Activated CD4-positive, alpha-beta T cell treated with anti-CD3 and anti-CD28 coated beads for 36 hours (primary cell): ENCODE results near the gene P3H1. TPM values are rescaled to one million over a fixed set of nuclear protein-coding genes. Genes with fewer than 3 reads are reported as not detected.
A peak's percentile ranks its signal among the peaks of the same experiment; 100 is the strongest.

Experiments
- ATAC-seq: fragments of 200-7000 bp; cut with Tn5 transposase; one replicate; pipeline ENCODE4 v1.10.0; 2021; ENCODE audit warnings: mild to moderate bottlenecking, moderate library complexity
- CTCF ChIA-PET: fragments of 350-600 bp; sonication (Branson Sonifier 250); formaldehyde crosslinking; loops from one replicate; lab custom pipeline; 2021; ENCODE audit warnings: antibody characterized with exemption; lab: Charles Lee
- POLR2A ChIA-PET: fragments of 350-600 bp; sonication (Branson Sonifier 250); formaldehyde crosslinking; loops from one replicate; lab custom pipeline; 2021; ENCODE audit warnings: antibody characterized with exemption, inconsistent platforms; lab: Charles Lee
- DNase-seq: peaks from one replicate; pipeline ENCODE4 v3.0.0-alpha.2; 2020
- H3K27ac Mint-ChIP-seq: one replicate; pipeline ENCODE4 v1.8.0; 2021; ENCODE audit warnings: mixed read lengths
- H3K27me3 Mint-ChIP-seq: one replicate; pipeline ENCODE4 v1.8.0; 2021; ENCODE audit warnings: mixed read lengths
- H3K36me3 Mint-ChIP-seq: one replicate; pipeline ENCODE4 v1.8.0; 2021; ENCODE audit warnings: low read depth, mixed read lengths
- H3K4me1 Mint-ChIP-seq: one replicate; pipeline ENCODE4 v1.8.0; 2021; ENCODE audit warnings: mixed read lengths
- H3K4me3 Mint-ChIP-seq: one replicate; pipeline ENCODE4 v1.8.0; 2021; ENCODE audit warnings: mild to moderate bottlenecking, moderate library complexity, mixed read lengths
- H3K9me3 Mint-ChIP-seq: one replicate; pipeline ENCODE4 v1.8.0; 2021; ENCODE audit warnings: low read depth, mixed read lengths
- intact Hi-C, 2 experiments: fragments of 100-400 bp; cut with DNase I in 1 of 2; cut with micrococcal nuclease in 1 of 2; formaldehyde crosslinking; loops; one replicate each; pipeline versions ENCODE4 v1.14.2 to v1.15.1; 2022 to 2024; cut with DNase I, micrococcal nuclease
- total RNA-seq, 2 experiments: library from RNA; stranded (reverse); gene quantifications; one replicate each; pipeline ENCODE4 v1.2.3, GENCODE V29; 2021

The P3H1 gene
- total RNA-seq, 2 experiments from 2014 or later, result 24.3 to 28.8 TPM

- Mint-ChIP-seq H3K4me1 (peaks cover 7% of the 10 kb centered on the region), H3K27me3 (no peaks in the 10 kb centered on the region)
- intact Hi-C loops, result loop anchor here in 1 of 2 experiments (10.0 kb wide), 1 partner anchor 562 kb away; no protein-coding TSS in a partner anchor
Observed at GRCh38 chr1:42736571-42737200, 30.1 kb downstream of the P3H1 start.

GRCh38 chr1:42736152-42736551, 30.7 kb downstream of the P3H1 start:
- Mint-ChIP-seq H3K27ac (no peak overlapping the region), H3K4me1 (peaks cover 7% of the 10 kb centered on the region), H3K36me3 (no peaks in the 10 kb centered on the region), H3K4me3 (no peak overlapping the region), H3K9me3 (no peaks in the 10 kb centered on the region), H3K27me3 (no peaks in the 10 kb centered on the region)
- POLR2A ChIA-PET, result interaction anchor here (0.6 kb wide), 1 partner anchor 392 kb away, joined by 3 read pairs; no protein-coding TSS in a partner anchor
- ATAC-seq, result peak; percentile 39
- peak; percentile 23 for DNase-seq
- CTCF ChIA-PET, result no interaction called here
- intact Hi-C loops, result loop anchor here in 1 of 2 experiments (10.0 kb wide), 1 partner anchor 561 kb away; no protein-coding TSS in a partner anchor

More at GRCh38 chr1:42736571-42737200, 30.1 kb downstream of the P3H1 start:
- CTCF ChIA-PET, result interaction anchor here (1.0 kb wide), 1 partner anchor 97 kb away, joined by 4 read pairs; no protein-coding TSS in a partner anchor
- Mint-ChIP-seq H3K27ac (no peak overlapping the region), H3K36me3 (no peaks in the 10 kb centered on the region), H3K9me3 (no peaks in the 10 kb centered on the region), H3K4me3 (no peak overlapping the region)
- POLR2A ChIA-PET, result interaction anchor here (0.6 kb wide), 1 partner anchor 392 kb away, joined by 3 read pairs; no protein-coding TSS in a partner anchor
- no peak for ATAC-seq
- DNase-seq, result no peak

GRCh38 chr1:42735477-42736105, 31.2 kb downstream of the P3H1 start:
- Mint-ChIP-seq H3K4me3 (no peak overlapping the region), H3K27ac (no peak overlapping the region), H3K9me3 (no peaks in the 10 kb centered on the region), H3K27me3 (no peaks in the 10 kb centered on the region), H3K4me1 (peaks cover 10% of the 10 kb centered on the region), H3K36me3 (no peaks in the 10 kb centered on the region)
- no peak for DNase-seq
- intact Hi-C loops, result loop anchor here in 1 of 2 experiments (10.0 kb wide), 1 partner anchor 561 kb away; no protein-coding TSS in a partner anchor
- ChIA-PET POLR2A (no interaction called here), CTCF (no interaction called here)
- ATAC-seq, result no peak

GRCh38 chr1:42735056-42735455, 31.8 kb downstream of the P3H1 start:
- ATAC-seq, result no peak
- H3K9me3 Mint-ChIP-seq, result no peaks in the 10 kb centered on the region
- POLR2A ChIA-PET, result no interaction called here
- intact Hi-C loops, result loop anchor here in 1 of 2 experiments (10.0 kb wide), 1 partner anchor 560 kb away; no protein-coding TSS in a partner anchor
- CTCF ChIA-PET, result interaction anchor here (1.2 kb wide), 1 partner anchor 338 kb away, joined by 6 read pairs; no protein-coding TSS in a partner anchor
- no peaks in the 10 kb centered on the region for H3K36me3 Mint-ChIP-seq
- peaks cover 10% of the 10 kb centered on the region for H3K4me1 Mint-ChIP-seq
- no peaks in the 10 kb centered on the region for H3K27me3 Mint-ChIP-seq
- DNase-seq, result no peak
- H3K27ac Mint-ChIP-seq, result no peak overlapping the region
- no peak overlapping the region for H3K4me3 Mint-ChIP-seq

GRCh38 chr1:42734201-42735035, 32.4 kb downstream of the P3H1 start:
- intact Hi-C loops, result loop anchor here in 1 of 2 experiments (10.0 kb wide), 1 partner anchor 560 kb away; no protein-coding TSS in a partner anchor

GRCh38 chr1:42733415-42734200, 33.2 kb downstream of the P3H1 start:
- Mint-ChIP-seq H3K9me3 (no peaks in the 10 kb centered on the region), H3K4me1 (peaks cover 10% of the 10 kb centered on the region), H3K27me3 (no peaks in the 10 kb centered on the region), H3K4me3 (no peak overlapping the region), H3K36me3 (no peaks in the 10 kb centered on the region), H3K27ac (no peak overlapping the region)
- ATAC-seq (no peak), DNase-seq (no peak)
- ChIA-PET CTCF (interaction anchor here (0.9 to 1.2 kb wide), 4 partner anchors 14 to 561 kb away, joined by 3 to 6 read pairs (median 4); no protein-coding TSS in a partner anchor), POLR2A (interaction anchor here (0.6 kb wide), 1 partner anchor 94 kb away, joined by 14 read pairs; no protein-coding TSS in a partner anchor)
- intact Hi-C loops, result loop anchor here in 1 of 2 experiments (10.0 kb wide), 1 partner anchor 559 kb away; no protein-coding TSS in a partner anchor

More at GRCh38 chr1:42734201-42735035, 32.4 kb downstream of the P3H1 start:
- CTCF ChIA-PET, result interaction anchor here (1.0 to 1.2 kb wide), 3 partner anchors 13 to 562 kb away, joined by 3 to 6 read pairs (median 4); no protein-coding TSS in a partner anchor
- POLR2A ChIA-PET, result interaction anchor here (0.6 kb wide), 1 partner anchor 94 kb away, joined by 14 read pairs; no protein-coding TSS in a partner anchor
- peaks cover 10% of the 10 kb centered on the region for H3K4me1 Mint-ChIP-seq
- H3K9me3 Mint-ChIP-seq, result no peaks in the 10 kb centered on the region
- no peaks in the 10 kb centered on the region for H3K36me3 Mint-ChIP-seq
- H3K27me3 Mint-ChIP-seq, result no peaks in the 10 kb centered on the region
- ATAC-seq (no peak), DNase-seq (no peak)
- no peak overlapping the region for H3K4me3 Mint-ChIP-seq
- no peak overlapping the region for H3K27ac Mint-ChIP-seq

- no peak for DNase-seq
- ATAC-seq, result no peak
- ChIA-PET POLR2A (interaction anchor here (0.6 kb wide), 1 partner anchor 30 kb away, joined by 4 read pairs; no protein-coding TSS in a partner anchor), CTCF (interaction anchor here (0.5 to 1.0 kb wide), 4 partner anchors 59 to 1907 kb away, joined by 3 to 4 read pairs (median 3); no protein-coding TSS in a partner anchor)
- Mint-ChIP-seq H3K9me3 (no peaks in the 10 kb centered on the region), H3K4me3 (no peak overlapping the region), H3K27ac (no peak overlapping the region), H3K27me3 (no peaks in the 10 kb centered on the region), H3K36me3 (no peaks in the 10 kb centered on the region), H3K4me1 (peaks cover 8% of the 10 kb centered on the region)
- intact Hi-C loops, result loop anchor here in 1 of 2 experiments (10.0 kb wide), 1 partner anchor 557 kb away; no protein-coding TSS in a partner anchor
Observed at GRCh38 chr1:42732126-42732680, 34.6 kb downstream of the P3H1 start.

GRCh38 chr1:42731585-42731984, 35.2 kb downstream of the P3H1 start:
- ChIA-PET POLR2A (no interaction called here), CTCF (interaction anchor here (0.7 to 1.1 kb wide), 3 partner anchors 58 to 156 kb away, joined by 3 to 4 read pairs (median 3); no protein-coding TSS in a partner anchor)
- ATAC-seq, result no peak
- intact Hi-C loops, result loop anchor here (1.0 to 10.0 kb wide), 3 partner anchors 153 to 584 kb away; no protein-coding TSS in a partner anchor
- peaks cover 3% of the 10 kb centered on the region for H3K4me1 Mint-ChIP-seq
- H3K36me3 Mint-ChIP-seq, result no peaks in the 10 kb centered on the region
- no peaks in the 10 kb centered on the region for H3K9me3 Mint-ChIP-seq
- no peaks in the 10 kb centered on the region for H3K27me3 Mint-ChIP-seq
- no peak overlapping the region for H3K27ac Mint-ChIP-seq
- no peak overlapping the region for H3K4me3 Mint-ChIP-seq
- no peak for DNase-seq

- Mint-ChIP-seq H3K4me3 (no peak overlapping the region), H3K4me1 (peaks cover 3% of the 10 kb centered on the region), H3K27ac (no peak overlapping the region), H3K27me3 (no peaks in the 10 kb centered on the region), H3K9me3 (no peaks in the 10 kb centered on the region), H3K36me3 (no peaks in the 10 kb centered on the region)
- ATAC-seq (peak; percentile 87), DNase-seq (peak; percentile 83)
- CTCF ChIA-PET, result interaction anchor here (0.7 to 1.3 kb wide), 9 partner anchors 21 to 1327 kb away, joined by 3 to 4 read pairs (median 3); no protein-coding TSS in a partner anchor
- intact Hi-C loops, result loop anchor here (1.0 to 10.0 kb wide), 3 partner anchors 153 to 584 kb away; no protein-coding TSS in a partner anchor
- POLR2A ChIA-PET, result no interaction called here
Observed at GRCh38 chr1:42730988-42731387, 35.8 kb downstream of the P3H1 start.
